Thyroid gland (tissue), 4 donors: ENCODE measurements around the gene CRYBA2.

ENCODE experiments used
- POLR2A ChIP-seq, 2 donors: fragments of 450-650 bp; IDR thresholded peaks; one replicate each; pipeline ENCODE4 v1.6.1; 2017; ENCODE audit warnings: antibody characterized with exemption in 2 of 2, mild to moderate bottlenecking in 2 of 2, moderate library complexity in 1 of 2
- TF ChIP-seq, protein P1 (sequence below), 6 experiments: fragments of 200-600 bp in 3 of 6; fragments of 450-650 bp in 3 of 6; sonication (generic) in 3 of 6; IDR thresholded peaks; one replicate each; pipeline ENCODE4 v1.5.1; 2016 to 2019; ENCODE audit warnings: antibody characterized with exemption in 6 of 6, mild to moderate bottlenecking in 2 of 6, inconsistent platforms in 1 of 6, moderate library complexity in 1 of 6

DNA sequence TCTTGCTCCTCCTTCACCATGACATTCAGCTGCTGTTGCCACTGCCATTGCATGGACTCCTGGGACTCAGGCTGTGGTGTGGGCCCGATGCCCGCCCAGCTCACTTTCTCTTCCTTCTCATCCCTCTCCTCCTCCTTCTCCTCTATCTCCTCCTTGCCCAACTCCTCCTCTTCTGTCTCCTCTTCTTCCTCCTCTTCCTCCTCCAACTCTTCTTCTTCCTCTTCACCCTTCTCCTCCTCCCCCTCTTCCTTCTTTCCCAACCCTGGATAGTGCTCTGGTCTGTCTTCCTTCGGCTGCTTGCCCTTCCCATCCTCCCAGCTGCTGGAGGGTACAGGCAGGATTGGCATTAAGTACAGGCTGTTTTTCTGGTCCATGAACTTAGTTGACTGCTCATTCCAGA, 10.8 kb upstream of the CRYBA2 start:
- TF ChIP-seq, protein P1, sequence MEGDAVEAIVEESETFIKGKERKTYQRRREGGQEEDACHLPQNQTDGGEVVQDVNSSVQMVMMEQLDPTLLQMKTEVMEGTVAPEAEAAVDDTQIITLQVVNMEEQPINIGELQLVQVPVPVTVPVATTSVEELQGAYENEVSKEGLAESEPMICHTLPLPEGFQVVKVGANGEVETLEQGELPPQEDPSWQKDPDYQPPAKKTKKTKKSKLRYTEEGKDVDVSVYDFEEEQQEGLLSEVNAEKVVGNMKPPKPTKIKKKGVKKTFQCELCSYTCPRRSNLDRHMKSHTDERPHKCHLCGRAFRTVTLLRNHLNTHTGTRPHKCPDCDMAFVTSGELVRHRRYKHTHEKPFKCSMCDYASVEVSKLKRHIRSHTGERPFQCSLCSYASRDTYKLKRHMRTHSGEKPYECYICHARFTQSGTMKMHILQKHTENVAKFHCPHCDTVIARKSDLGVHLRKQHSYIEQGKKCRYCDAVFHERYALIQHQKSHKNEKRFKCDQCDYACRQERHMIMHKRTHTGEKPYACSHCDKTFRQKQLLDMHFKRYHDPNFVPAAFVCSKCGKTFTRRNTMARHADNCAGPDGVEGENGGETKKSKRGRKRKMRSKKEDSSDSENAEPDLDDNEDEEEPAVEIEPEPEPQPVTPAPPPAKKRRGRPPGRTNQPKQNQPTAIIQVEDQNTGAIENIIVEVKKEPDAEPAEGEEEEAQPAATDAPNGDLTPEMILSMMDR (IDR thresholded peaks at IDR 0.05), result no peak
- no peak for TF ChIP-seq POLR2A (IDR thresholded peaks at IDR 0.05)
